Measurements from ENCODE around the gene ENGASE.

DNA sequence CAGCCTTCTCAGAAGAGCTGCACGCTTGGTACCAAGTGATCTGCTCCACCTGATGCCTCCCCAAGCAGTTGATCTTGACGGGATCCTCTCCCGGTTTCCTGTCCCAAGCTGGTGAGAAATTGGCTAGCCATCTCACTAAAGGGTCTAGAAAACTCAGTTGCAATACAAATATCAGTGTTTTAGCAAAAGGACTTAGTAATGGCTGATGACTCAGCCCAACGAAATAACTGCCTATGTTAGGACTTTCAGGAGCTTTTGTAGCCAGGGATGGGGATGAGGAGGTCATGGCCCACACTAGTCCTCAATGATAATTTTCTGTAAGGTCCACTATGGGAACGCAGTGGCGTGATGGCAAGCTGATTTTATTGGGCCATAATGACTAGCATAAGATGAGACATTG is 23.3 kb upstream of the ENGASE start:
- TF ChIP-seq, protein P1, sequence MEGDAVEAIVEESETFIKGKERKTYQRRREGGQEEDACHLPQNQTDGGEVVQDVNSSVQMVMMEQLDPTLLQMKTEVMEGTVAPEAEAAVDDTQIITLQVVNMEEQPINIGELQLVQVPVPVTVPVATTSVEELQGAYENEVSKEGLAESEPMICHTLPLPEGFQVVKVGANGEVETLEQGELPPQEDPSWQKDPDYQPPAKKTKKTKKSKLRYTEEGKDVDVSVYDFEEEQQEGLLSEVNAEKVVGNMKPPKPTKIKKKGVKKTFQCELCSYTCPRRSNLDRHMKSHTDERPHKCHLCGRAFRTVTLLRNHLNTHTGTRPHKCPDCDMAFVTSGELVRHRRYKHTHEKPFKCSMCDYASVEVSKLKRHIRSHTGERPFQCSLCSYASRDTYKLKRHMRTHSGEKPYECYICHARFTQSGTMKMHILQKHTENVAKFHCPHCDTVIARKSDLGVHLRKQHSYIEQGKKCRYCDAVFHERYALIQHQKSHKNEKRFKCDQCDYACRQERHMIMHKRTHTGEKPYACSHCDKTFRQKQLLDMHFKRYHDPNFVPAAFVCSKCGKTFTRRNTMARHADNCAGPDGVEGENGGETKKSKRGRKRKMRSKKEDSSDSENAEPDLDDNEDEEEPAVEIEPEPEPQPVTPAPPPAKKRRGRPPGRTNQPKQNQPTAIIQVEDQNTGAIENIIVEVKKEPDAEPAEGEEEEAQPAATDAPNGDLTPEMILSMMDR (IDR thresholded peaks at IDR 0.05; ENCODE audit: low read length) = no peak
- no peak for TF ChIP-seq EZH2 (IDR thresholded peaks at IDR 0.05; ENCODE audit: borderline replicate concordance, low read length)

Data from OCI-LY1 (cell line).